Fibroblast of skin of left biceps (primary cell): Measurements from ENCODE around the gene ANKRD50.

Experiments used
- DNase-seq, 2 experiments: peaks; one replicate each; pipeline ENCODE4 v3.0.0-alpha.2; 2013; ENCODE audit warnings: low read depth in 2 of 2

Gene ANKRD50

DNA sequence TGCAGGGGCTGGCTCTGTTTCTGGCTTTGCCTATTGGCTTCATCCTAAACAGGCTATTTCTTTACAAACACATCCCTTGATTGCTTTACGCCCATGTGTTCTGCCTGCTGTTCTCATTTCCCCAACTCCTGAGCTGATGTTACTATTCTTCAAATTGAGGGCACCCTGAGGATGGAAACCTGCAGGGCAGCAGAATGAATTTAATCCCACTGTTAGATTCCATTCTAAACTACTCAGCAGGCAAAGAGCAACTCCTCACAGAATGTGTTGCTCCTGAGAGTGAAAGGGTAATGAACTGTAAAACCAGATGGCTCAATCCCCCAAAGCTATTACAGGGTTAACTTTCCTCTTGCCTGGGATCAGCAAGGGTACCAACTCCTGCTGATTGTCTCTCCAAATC is 75.7 kb downstream of the ANKRD50 start:
- DNase-seq, result no peak

DNA sequence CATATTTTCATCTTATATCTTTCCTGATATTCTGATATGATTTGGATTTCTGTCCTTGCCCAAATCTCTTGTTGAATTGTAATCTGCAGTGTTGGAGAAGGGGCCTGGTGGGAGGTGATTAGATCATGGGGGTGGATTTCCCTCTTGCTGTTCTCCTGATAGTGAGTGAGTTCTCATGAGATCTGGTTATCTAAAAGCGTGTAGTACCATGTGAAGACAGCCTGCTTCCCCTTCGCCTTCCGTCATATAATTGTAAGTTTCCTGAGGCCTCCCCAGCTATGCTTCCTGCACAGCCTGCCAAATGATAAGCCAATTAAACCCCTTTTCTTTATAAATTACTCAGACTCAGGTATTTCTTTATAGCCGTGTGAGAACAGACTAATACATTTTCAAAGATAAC is 77.2 kb downstream of the ANKRD50 start:
- no peak for DNase-seq

DNA sequence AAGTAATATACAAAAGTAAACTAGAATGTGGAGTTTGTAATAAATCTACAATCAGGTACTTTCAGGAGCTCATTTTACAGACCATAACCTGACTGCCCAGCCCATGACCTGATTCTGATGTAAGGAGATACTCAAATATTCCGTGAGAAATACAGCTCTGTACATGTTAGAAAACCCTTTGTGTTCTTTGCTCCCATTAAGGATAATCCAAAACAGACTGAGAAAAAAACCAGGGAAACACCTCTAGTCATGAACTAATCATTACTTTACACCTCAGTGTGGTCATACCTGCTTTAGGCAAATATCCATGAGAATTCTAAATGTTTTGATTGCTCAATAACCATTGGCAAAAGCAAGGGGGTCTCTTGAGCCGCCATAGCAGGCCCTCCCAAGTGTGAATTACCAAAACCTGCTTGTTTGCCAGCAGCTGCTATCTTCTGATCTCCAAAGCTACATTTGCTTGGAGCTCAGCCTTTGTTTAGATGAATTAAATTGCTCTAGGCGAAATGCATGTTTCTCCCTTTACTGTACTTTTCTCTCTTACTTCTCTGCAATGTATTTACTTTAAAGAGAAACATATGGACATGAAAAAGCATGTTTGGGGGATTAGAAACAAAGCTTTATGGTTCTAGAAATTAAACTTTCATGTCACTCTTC is 79.1 kb downstream of the ANKRD50 start:
- DNase-seq, result no peak

DNA sequence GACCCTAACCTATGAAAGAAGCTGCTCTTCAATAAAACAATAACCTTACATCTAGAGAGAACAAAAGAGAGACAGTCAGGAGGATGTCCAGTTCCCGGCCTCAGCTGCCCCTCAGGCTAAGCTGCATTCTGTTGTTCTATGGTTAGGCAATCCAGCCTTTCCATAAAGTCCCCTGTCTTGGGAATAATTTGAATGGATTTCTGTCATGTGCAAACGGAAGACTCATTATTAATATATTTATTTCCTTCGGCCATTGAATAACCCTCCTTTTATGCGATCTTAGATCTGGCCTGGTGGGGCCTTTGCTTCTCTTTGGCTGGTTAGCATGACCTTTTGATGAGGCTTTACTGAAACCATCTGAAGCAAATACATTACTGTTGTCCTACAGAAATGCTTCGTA is 80.1 kb downstream of the ANKRD50 start:
- DNase-seq, result no peak

DNA sequence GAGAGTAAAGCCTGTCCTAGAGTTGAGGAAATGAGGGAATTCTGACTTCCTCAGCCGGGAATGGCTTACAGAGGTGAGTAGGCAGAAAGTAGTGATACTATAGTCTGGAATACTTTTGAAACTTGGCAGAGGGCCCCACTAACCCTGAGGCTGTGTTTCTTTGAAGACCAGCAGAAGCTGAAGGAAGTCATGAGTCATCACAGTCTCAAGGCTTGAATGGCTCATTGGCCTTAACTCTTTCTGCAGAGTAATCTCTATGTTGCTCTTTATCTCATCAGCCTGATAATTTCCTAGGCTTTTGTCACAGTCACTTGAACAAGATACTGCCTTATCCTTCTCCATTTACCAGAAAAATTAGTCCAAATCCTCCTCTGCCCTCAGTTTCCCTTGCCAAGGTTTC is 80.8 kb downstream of the ANKRD50 start:
- DNase-seq, result peak; percentile 90

DNA sequence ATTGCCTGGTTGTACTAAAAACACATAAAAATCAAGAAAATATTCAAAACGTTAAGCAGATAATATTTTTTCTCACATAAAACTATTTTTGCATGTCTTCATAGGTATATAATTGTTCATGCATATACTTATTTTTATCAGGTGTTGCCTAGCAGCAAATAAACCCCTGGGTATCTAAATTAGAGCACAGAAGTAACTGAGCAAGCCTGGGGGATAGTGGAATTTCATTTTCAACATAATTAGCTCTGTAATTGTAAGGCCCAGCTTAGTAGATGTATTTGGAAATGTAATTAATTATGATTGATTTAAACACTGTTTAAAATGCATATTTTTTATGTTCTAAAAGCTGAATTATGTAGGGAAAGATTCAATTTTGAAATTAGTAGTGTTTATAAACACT is 82.9 kb downstream of the ANKRD50 start:
- no peak for DNase-seq
